Panc1 (cell line): ENCODE data around the gene TMEM239. TPM values are rescaled to one million over a fixed set of nuclear protein-coding genes. Genes with fewer than 3 reads are reported as not detected.

Source experiments
- ATAC-seq: fragments of 200-7000 bp; cut with Tn5 transposase; 2 replicates; pipeline ENCODE4 v1.9.1; 2020; ENCODE audit warnings: mild to moderate bottlenecking, moderate library complexity
- BruUV-seq: library from RNA; stranded (reverse); fragments of 400-500 nt; replicated peaks from 2 replicates; lab custom pipeline; 2021; lab: Mats Ljungman, UMichigan
- CTCF ChIA-PET: fragments of 300-600 bp; sonication (Branson Sonifier 250); formaldehyde crosslinking; loops from one replicate; lab custom pipeline; 2022; ENCODE audit warnings: antibody characterized with exemption; lab: Charles Lee
- POLR2A ChIA-PET: fragments of 300-600 bp; sonication (Branson Sonifier 250); formaldehyde crosslinking; loops from one replicate; lab custom pipeline; 2022; ENCODE audit warnings: antibody characterized with exemption; lab: Charles Lee
- DNase-seq: peaks from one replicate; pipeline ENCODE4 v3.0.0-alpha.2; 2010; ENCODE audit warnings: low read depth, low spot score
- H3K27ac ChIP-seq: 2 replicates; pipeline ENCODE4 v1.5.1; 2011; ENCODE audit warnings: mild to moderate bottlenecking, low read length, inconsistent platforms
- H3K27me3 ChIP-seq: fragments of 200-500 bp; sonication (Bioruptor generic); 2 replicates; pipeline ENCODE4 v1.6.0; 2014; ENCODE audit warnings: low read length, inconsistent platforms; ENCODE audit not compliant: control insufficient read depth, insufficient read depth
- H3K36me3 ChIP-seq: fragments of 200-500 bp; sonication (Bioruptor generic); 2 replicates; pipeline ENCODE4 v1.5.1; 2014; ENCODE audit warnings: inconsistent platforms, mild to moderate bottlenecking, low read length, moderate library complexity; ENCODE audit not compliant: control insufficient read depth, insufficient read depth
- H3K4me1 ChIP-seq: 2 replicates; pipeline ENCODE4 v1.5.1; 2011; ENCODE audit warnings: inconsistent platforms, mild to moderate bottlenecking, low read length, moderate library complexity; ENCODE audit not compliant: control insufficient read depth, insufficient read depth
- H3K4me3 ChIP-seq, 2 experiments: 2 replicates each; pipeline ENCODE4 v1.5.1; 2011 to 2012; ENCODE audit warnings: low read depth in 2 of 2, low read length in 2 of 2, mild to moderate bottlenecking in 2 of 2, inconsistent platforms in 1 of 2, moderate library complexity in 1 of 2
- H3K9me3 ChIP-seq: fragments of 200-500 bp; sonication (Bioruptor generic); 2 replicates; pipeline ENCODE4 v1.5.1; 2014; ENCODE audit warnings: low read depth, mild to moderate bottlenecking, inconsistent platforms, low read length, moderate library complexity; ENCODE audit not compliant: control insufficient read depth, insufficient read depth
- POLR2AphosphoS5 ChIP-seq: IDR thresholded peaks from 2 replicates; pipeline ENCODE4 v1.6.1; 2012; ENCODE audit warnings: mild to moderate bottlenecking, low read depth, low read length, moderate library complexity
- SIN3A ChIP-seq: IDR thresholded peaks from 2 replicates; pipeline ENCODE4 v1.6.1; 2012; ENCODE audit warnings: low read depth, mild to moderate bottlenecking, low read length, moderate library complexity, borderline replicate concordance; ENCODE audit not compliant: insufficient read depth
- TCF7L2 ChIP-seq: IDR thresholded peaks from 2 replicates; pipeline ENCODE4 v1.6.1; 2011; ENCODE audit warnings: mild to moderate bottlenecking, low read depth, low read length, inconsistent platforms
- in situ Hi-C: cut with HindIII; loops from 2 replicates; pipeline ENCODE4 v1.10.0; 2016; ENCODE audit warnings: low sequenced_read_pairs, low pct_unique_long_range_greater_than_20kb
- intact Hi-C: fragments of 100-400 bp; cut with micrococcal nuclease; formaldehyde crosslinking; loops from one replicate; pipeline ENCODE4 v1.10.0; 2022; ENCODE audit not compliant: unreplicated experiment
- total RNA-seq: library from RNA; stranded (reverse); gene quantifications from one replicate; pipeline ENCODE4 v1.2.1, GENCODE V29; 2021; ENCODE audit not compliant: unreplicated experiment
- TF ChIP-seq, protein P1 (sequence below), 2 experiments: IDR thresholded peaks; 2 replicates each; pipeline ENCODE4 v1.6.1; 2011 to 2012; ENCODE audit warnings: low read depth in 2 of 2, control low read depth in 1 of 2, low read length in 1 of 2, mild to moderate bottlenecking in 1 of 2, moderate library complexity in 1 of 2; ENCODE audit not compliant: insufficient read depth in 1 of 2
- TF ChIP-seq, protein P2 (sequence below): fragments of 450-650 bp; IDR thresholded peaks from 2 replicates; pipeline ENCODE4 v1.5.1; 2017; ENCODE audit warnings: mild to moderate bottlenecking

The TMEM239 gene
- total RNA-seq, 1 experiment from 2014 or later, result not detected

- Histone ChIP-seq H3K9me3 (no peaks in the 10 kb centered on the region), H3K4me1 (no peaks in the 10 kb centered on the region), H3K4me3 (no peak overlapping the region), H3K36me3 (no peaks in the 10 kb centered on the region), H3K27ac (no peak overlapping the region), H3K27me3 (peaks cover 4% of the 10 kb centered on the region; the same call in 1 of the 2 replicates)
- ATAC-seq, result no peak
- POLR2A ChIA-PET, result no interaction called here
- in situ Hi-C loops (no loop called here), intact Hi-C loops (no loop called here)
- TF ChIP-seq, protein P1, sequence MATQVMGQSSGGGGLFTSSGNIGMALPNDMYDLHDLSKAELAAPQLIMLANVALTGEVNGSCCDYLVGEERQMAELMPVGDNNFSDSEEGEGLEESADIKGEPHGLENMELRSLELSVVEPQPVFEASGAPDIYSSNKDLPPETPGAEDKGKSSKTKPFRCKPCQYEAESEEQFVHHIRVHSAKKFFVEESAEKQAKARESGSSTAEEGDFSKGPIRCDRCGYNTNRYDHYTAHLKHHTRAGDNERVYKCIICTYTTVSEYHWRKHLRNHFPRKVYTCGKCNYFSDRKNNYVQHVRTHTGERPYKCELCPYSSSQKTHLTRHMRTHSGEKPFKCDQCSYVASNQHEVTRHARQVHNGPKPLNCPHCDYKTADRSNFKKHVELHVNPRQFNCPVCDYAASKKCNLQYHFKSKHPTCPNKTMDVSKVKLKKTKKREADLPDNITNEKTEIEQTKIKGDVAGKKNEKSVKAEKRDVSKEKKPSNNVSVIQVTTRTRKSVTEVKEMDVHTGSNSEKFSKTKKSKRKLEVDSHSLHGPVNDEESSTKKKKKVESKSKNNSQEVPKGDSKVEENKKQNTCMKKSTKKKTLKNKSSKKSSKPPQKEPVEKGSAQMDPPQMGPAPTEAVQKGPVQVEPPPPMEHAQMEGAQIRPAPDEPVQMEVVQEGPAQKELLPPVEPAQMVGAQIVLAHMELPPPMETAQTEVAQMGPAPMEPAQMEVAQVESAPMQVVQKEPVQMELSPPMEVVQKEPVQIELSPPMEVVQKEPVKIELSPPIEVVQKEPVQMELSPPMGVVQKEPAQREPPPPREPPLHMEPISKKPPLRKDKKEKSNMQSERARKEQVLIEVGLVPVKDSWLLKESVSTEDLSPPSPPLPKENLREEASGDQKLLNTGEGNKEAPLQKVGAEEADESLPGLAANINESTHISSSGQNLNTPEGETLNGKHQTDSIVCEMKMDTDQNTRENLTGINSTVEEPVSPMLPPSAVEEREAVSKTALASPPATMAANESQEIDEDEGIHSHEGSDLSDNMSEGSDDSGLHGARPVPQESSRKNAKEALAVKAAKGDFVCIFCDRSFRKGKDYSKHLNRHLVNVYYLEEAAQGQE (IDR thresholded peaks at IDR 0.05; ENCODE audit: insufficient read depth in 1 of 2, low read depth in 2 of 2, low read length in 1 of 2), result no peak
- TF ChIP-seq TCF7L2 (no peak), POLR2AphosphoS5 (no peak), SIN3A (no peak)
- TF ChIP-seq, protein P2, sequence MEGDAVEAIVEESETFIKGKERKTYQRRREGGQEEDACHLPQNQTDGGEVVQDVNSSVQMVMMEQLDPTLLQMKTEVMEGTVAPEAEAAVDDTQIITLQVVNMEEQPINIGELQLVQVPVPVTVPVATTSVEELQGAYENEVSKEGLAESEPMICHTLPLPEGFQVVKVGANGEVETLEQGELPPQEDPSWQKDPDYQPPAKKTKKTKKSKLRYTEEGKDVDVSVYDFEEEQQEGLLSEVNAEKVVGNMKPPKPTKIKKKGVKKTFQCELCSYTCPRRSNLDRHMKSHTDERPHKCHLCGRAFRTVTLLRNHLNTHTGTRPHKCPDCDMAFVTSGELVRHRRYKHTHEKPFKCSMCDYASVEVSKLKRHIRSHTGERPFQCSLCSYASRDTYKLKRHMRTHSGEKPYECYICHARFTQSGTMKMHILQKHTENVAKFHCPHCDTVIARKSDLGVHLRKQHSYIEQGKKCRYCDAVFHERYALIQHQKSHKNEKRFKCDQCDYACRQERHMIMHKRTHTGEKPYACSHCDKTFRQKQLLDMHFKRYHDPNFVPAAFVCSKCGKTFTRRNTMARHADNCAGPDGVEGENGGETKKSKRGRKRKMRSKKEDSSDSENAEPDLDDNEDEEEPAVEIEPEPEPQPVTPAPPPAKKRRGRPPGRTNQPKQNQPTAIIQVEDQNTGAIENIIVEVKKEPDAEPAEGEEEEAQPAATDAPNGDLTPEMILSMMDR, result no peak
- no TSS peak for BruUV-seq
- CTCF ChIA-PET, result no interaction called here
- DNase-seq, result no peak
Observed at GRCh38 chr20:2778602-2779321, 37.4 kb upstream of the TMEM239 start.

- Histone ChIP-seq H3K9me3 (no peaks in the 10 kb centered on the region), H3K4me3 (no peak overlapping the region), H3K27me3 (peaks cover 4% of the 10 kb centered on the region; the same call in 1 of the 2 replicates), H3K4me1 (no peaks in the 10 kb centered on the region), H3K36me3 (no peaks in the 10 kb centered on the region), H3K27ac (no peak overlapping the region)
- in situ Hi-C loops (no loop called here), intact Hi-C loops (no loop called here)
- BruUV-seq, result no TSS peak
- POLR2A ChIA-PET, result no interaction called here
- no peak for ATAC-seq
- no peak for DNase-seq
- no peak for TF ChIP-seq POLR2AphosphoS5
- TF ChIP-seq TCF7L2, result no peak
- TF ChIP-seq SIN3A, result no peak
- TF ChIP-seq, protein P1 (IDR thresholded peaks at IDR 0.05; ENCODE audit: insufficient read depth in 1 of 2, low read depth in 2 of 2, low read length in 1 of 2), result no peak
- TF ChIP-seq, protein P2, result no peak
- CTCF ChIA-PET, result no interaction called here
Observed at GRCh38 chr20:2780948-2781347, 35.2 kb upstream of the TMEM239 start.
